Measurements from ENCODE around the gene TMEM72.

GRCh38 chr10:44949127-44949802, 38.1 kb downstream of the TMEM72 start:
- TF ChIP-seq, protein P1, sequence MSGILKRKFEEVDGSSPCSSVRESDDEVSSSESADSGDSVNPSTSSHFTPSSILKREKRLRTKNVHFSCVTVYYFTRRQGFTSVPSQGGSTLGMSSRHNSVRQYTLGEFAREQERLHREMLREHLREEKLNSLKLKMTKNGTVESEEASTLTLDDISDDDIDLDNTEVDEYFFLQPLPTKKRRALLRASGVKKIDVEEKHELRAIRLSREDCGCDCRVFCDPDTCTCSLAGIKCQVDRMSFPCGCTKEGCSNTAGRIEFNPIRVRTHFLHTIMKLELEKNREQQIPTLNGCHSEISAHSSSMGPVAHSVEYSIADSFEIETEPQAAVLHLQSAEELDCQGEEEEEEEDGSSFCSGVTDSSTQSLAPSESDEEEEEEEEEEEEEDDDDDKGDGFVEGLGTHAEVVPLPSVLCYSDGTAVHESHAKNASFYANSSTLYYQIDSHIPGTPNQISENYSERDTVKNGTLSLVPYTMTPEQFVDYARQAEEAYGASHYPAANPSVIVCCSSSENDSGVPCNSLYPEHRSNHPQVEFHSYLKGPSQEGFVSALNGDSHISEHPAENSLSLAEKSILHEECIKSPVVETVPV (CRISPR knock-in tag; IDR thresholded peaks at IDR 0.05) = no peak
- TF ChIP-seq ARNTL (CRISPR knock-in tag; IDR thresholded peaks at IDR 0.05; ENCODE audit: borderline replicate concordance, low read depth) (no peak), RARB (CRISPR knock-in tag; IDR thresholded peaks at IDR 0.05) (no peak), PPARA (CRISPR knock-in tag; IDR thresholded peaks at IDR 0.05; ENCODE audit: borderline replicate concordance) (no peak), ZFP30 (CRISPR knock-in tag; IDR thresholded peaks at IDR 0.05) (no peak)

Measured in SK-N-SH treated with all-trans-retinoic acid at 6 μM for 48 hours (cell line).